ENCODE data around the gene GART.

GRCh38 chr21:33588485-33589335, 46.8 kb upstream of the GART start, which contains the start of gene DONSON:
- TF ChIP-seq CTCF (conservative IDR thresholded peaks at IDR 0.05 in 1 of 2, IDR thresholded peaks at IDR 0.05 in 1 of 2; ENCODE audit: extremely low read depth in 1 of 2, insufficient read depth in 1 of 2, low read depth in 1 of 2, low read length in 2 of 2): no peak
- no peak for TF ChIP-seq EZH2 (IDR thresholded peaks at IDR 0.05; ENCODE audit: borderline replicate concordance, low read length)
